K562 (cell line): ENCODE measurements around the gene ANKRD33. TPM values are rescaled to one million over a fixed set of nuclear protein-coding genes. Genes with fewer than 3 reads are reported as not detected.
A peak's percentile ranks its signal among the peaks of the same experiment; 100 is the strongest.

Experiments
- ARID4B ChIP-seq: sonication (generic); formaldehyde crosslinking; IDR thresholded peaks from 2 replicates; pipeline ENCODE4 v1.8.0; 2022; ENCODE audit warnings: mild to moderate bottlenecking, missing genetic modification reagents
- ATF2 ChIP-seq: sonication (generic); formaldehyde crosslinking; IDR thresholded peaks from 2 replicates; pipeline ENCODE4 v1.8.1; 2022; ENCODE audit warnings: missing genetic modification reagents
- BRF2 ChIP-seq: IDR thresholded peaks from 3 replicates; pipeline ENCODE4 v1.6.1; 2011; ENCODE audit warnings: borderline replicate concordance, mild to moderate bottlenecking; ENCODE audit not compliant: insufficient read length, insufficient read depth
- CTBP1 ChIP-seq: fragments of 450-650 bp; IDR thresholded peaks from 2 replicates; pipeline ENCODE4 v1.6.1; 2016; ENCODE audit warnings: borderline replicate concordance
- EGR1 ChIP-seq: fragments of 450-650 bp; conservative IDR thresholded peaks from 2 replicates; pipeline ENCODE4 v1.6.1; 2017; ENCODE audit warnings: mild to moderate bottlenecking
- ETV5 ChIP-seq: sonication (generic); formaldehyde crosslinking; IDR thresholded peaks from 2 replicates; pipeline ENCODE4 v1.4.0; 2020; ENCODE audit warnings: low read depth, mild to moderate bottlenecking, missing genetic modification reagents
- ETV6 ChIP-seq, 3 experiments: fragments of 150-350 bp in 1 of 3; sonication (generic) in 1 of 3; formaldehyde crosslinking in 1 of 3; IDR thresholded peaks; 2 replicates each; pipeline versions ENCODE4 v1.6.1 to v1.8.0; 2014 to 2022; ENCODE audit warnings: borderline replicate concordance in 2 of 3, low read depth in 2 of 3, antibody characterized with exemption in 1 of 3, low read length in 1 of 3, mild to moderate bottlenecking in 1 of 3, missing genetic modification reagents in 1 of 3
- KDM5B ChIP-seq: fragments of 200-600 bp; sonication (generic); IDR thresholded peaks from 2 replicates; pipeline ENCODE4 v1.6.1; 2012; ENCODE audit warnings: low read depth, mild to moderate bottlenecking, moderate library complexity, low read length, control low read depth, inconsistent platforms; ENCODE audit not compliant: insufficient replicate concordance
- LEF1 ChIP-seq: fragments of 450-650 bp; IDR thresholded peaks from 2 replicates; pipeline ENCODE4 v1.6.1; 2016; ENCODE audit warnings: mild to moderate bottlenecking
- MTA1 ChIP-seq: fragments of 450-650 bp; IDR thresholded peaks from 2 replicates; pipeline ENCODE4 v1.6.1; 2017; ENCODE audit warnings: borderline replicate concordance
- SIRT6 ChIP-seq: IDR thresholded peaks from one replicate; pipeline ENCODE4 v1.6.1; 2012; ENCODE audit warnings: low read depth, mild to moderate bottlenecking, control low read depth, inconsistent platforms, low read length, moderate library complexity
- SOX6 ChIP-seq: fragments of 450-650 bp; IDR thresholded peaks from 2 replicates; pipeline ENCODE4 v1.6.1; 2014; ENCODE audit warnings: mild to moderate bottlenecking
- ZC3H4 ChIP-seq: sonication (generic); formaldehyde crosslinking; IDR thresholded peaks from 2 replicates; pipeline ENCODE4 v1.9.0; 2021; ENCODE audit warnings: missing genetic modification reagents, borderline replicate concordance
- ZNF668 ChIP-seq: fragments of 250-450 bp; sonication (Bioruptor Pico); IDR thresholded peaks from 2 replicates; pipeline ENCODE4 v1.8.0; 2022; ENCODE audit warnings: mild to moderate bottlenecking, inconsistent platforms
- polyA plus RNA-seq, 8 experiments: library from polyadenylated mRNA; depleted of rRNA in 4 of 8; stranded (reverse) in 5 of 8; unstranded in 3 of 8; fragments of >200 nt; fragmentation: Nextera tagmentation in 2 of 8; fragmentation: Illumina TruSeq in 1 of 8; extraction: Ambion mirVana in 2 of 8; extraction: Trizol in 1 of 8; gene quantifications; 2 replicates each; pipeline versions ENCODE4 v1.2.1 to v1.2.3, GENCODE V29; 2011 to 2014; ENCODE audit warnings: inconsistent platforms in 1 of 8, missing spikeins in 1 of 8
- total RNA-seq, 7 experiments: library from RNA; depleted of rRNA in 6 of 7; stranded (reverse); fragments of >200 nt in 6 of 7; fragmentation: Illumina TruSeq in 2 of 7; extraction: Trizol in 2 of 7; gene quantifications; 2 replicates each; pipeline versions ENCODE4 v1.2.1 to v1.2.3, GENCODE V29; 2011 to 2021; ENCODE audit warnings: low replicate concordance in 1 of 7
- TF ChIP-seq, protein P1 (sequence below): sonication (generic); formaldehyde crosslinking; IDR thresholded peaks from 2 replicates; pipeline ENCODE4 v1.8.0; 2022; ENCODE audit warnings: missing genetic modification reagents, mild to moderate bottlenecking, moderate library complexity, borderline replicate concordance
- TF ChIP-seq, protein P2 (sequence below): fragments of 200-800 bp; sonication (Bioruptor generic); IDR thresholded peaks from 2 replicates; pipeline ENCODE4 v1.6.1; 2017; ENCODE audit warnings: missing genetic modification characterization, missing compliant biosample characterization

The ANKRD33 gene
- total and polyA plus RNA-seq, 9 of the 15 experiments (the other 6 are each of a cell fraction or from before 2014, with no cell fraction given) = 0.04 to 0.11 (median 0.07) TPM; not detected in 4

DNA sequence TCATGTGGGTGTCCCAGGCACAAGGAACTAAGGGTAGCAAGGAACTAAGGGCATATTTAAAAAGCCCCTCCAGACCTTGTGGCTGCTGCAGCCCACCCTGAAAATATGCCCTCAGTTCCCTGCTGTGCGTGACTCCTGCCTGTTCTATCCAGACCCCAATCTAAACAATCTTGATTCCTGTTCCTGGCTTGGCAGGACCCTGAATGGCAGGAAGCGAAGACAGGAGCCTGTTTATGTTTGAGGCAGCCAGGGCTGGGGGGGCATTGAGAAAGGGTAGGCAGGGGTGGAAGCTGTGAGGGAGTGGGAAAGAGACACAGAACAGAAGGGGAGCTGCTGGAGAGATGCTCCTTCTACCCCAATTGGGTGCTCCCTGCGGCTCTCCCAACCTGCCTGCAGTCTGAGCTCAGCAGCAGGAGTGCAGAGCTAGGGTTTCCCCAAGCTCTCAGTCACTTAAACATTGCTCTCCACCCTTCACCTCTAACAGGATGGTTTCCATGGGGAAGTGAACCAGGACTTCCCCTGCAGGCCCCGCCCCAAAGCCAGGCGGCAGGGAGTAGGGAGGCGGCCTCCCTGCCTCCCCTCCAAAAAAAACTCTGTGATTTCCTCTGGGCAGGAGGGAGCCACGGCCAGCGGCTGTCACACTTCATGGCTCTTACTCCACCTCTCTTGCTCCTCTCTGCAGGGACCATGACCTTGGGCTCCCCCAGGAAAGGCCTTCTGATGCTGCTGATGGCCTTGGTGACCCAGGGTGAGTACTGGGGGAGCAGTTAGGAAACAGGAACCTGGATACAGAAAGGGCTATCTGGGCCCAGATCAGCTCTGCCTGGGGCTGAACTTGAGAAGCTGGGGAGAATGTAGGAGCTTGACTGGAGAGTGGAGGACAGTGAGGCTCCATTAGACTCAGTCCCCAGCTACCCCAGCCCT, 24.1 kb downstream of the ANKRD33 start (continued):
- TF ChIP-seq, protein P1, sequence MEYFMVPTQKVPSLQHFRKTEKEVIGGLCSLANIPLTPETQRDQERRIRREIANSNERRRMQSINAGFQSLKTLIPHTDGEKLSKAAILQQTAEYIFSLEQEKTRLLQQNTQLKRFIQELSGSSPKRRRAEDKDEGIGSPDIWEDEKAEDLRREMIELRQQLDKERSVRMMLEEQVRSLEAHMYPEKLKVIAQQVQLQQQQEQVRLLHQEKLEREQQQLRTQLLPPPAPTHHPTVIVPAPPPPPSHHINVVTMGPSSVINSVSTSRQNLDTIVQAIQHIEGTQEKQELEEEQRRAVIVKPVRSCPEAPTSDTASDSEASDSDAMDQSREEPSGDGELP (CRISPR knock-in tag) = 0 out of 2 replicates have a peak, but pooled peaks have one; percentile 2
- TF ChIP-seq EGR1 = no peak
- no peak for TF ChIP-seq ETV5 (CRISPR knock-in tag)
- TF ChIP-seq LEF1 = peak; percentile 16; the same call in 1 of the 2 replicates
- peak; percentile 67; the same call in 1 of the 2 replicates for TF ChIP-seq MTA1
- TF ChIP-seq, protein P2, sequence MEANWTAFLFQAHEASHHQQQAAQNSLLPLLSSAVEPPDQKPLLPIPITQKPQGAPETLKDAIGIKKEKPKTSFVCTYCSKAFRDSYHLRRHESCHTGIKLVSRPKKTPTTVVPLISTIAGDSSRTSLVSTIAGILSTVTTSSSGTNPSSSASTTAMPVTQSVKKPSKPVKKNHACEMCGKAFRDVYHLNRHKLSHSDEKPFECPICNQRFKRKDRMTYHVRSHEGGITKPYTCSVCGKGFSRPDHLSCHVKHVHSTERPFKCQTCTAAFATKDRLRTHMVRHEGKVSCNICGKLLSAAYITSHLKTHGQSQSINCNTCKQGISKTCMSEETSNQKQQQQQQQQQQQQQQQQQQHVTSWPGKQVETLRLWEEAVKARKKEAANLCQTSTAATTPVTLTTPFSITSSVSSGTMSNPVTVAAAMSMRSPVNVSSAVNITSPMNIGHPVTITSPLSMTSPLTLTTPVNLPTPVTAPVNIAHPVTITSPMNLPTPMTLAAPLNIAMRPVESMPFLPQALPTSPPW (CRISPR knock-in tag) = 0 out of 2 replicates have a peak, but pooled peaks have one; percentile 24
- TF ChIP-seq BRF2 = no peak
- TF ChIP-seq ARID4B (CRISPR knock-in tag) = no peak
- peak in 1 of 2 experiments; percentile 41; a peak in 1 of 4 replicates for TF ChIP-seq ETV6 (IDR thresholded peaks at IDR 0.05; ENCODE audit: borderline replicate concordance in 1 of 2, low read depth in 2 of 2, low read length in 1 of 2)
- TF ChIP-seq ETV6 (CRISPR knock-in tag; IDR thresholded peaks at IDR 0.05; ENCODE audit: borderline replicate concordance) = no peak
- 0 out of 2 replicates have a peak, but pooled peaks have one; percentile 24 for TF ChIP-seq SOX6
- TF ChIP-seq ZC3H4 (CRISPR knock-in tag) = no peak
- TF ChIP-seq CTBP1 = peak; percentile 89
- TF ChIP-seq KDM5B = no peak
- no peak for TF ChIP-seq SIRT6
- TF ChIP-seq ZNF668 (CRISPR knock-in tag) = no peak
- no peak for TF ChIP-seq ATF2
